Caco-2 (cell line): ENCODE data around the gene PCSK9. TPM values are rescaled to one million over a fixed set of nuclear protein-coding genes. Genes with fewer than 3 reads are reported as not detected.

Source experiments
- BruUV-seq: library from RNA; stranded (reverse); fragments of 400-500 nt; replicated peaks from 2 replicates; lab custom pipeline; 2021; lab: Mats Ljungman, UMichigan
- CTCF ChIA-PET: fragments of 300-600 bp; sonication (Branson Sonifier 250); formaldehyde crosslinking; loops from one replicate; lab custom pipeline; 2022; ENCODE audit warnings: antibody characterized with exemption; lab: Charles Lee
- POLR2A ChIA-PET: fragments of 300-600 bp; sonication (Branson Sonifier 250); formaldehyde crosslinking; loops from one replicate; lab custom pipeline; 2022; ENCODE audit warnings: antibody characterized with exemption; lab: Charles Lee
- DNase-seq, 2 experiments: peaks; one replicate each; pipeline versions ENCODE4 v3.0.0 to v3.0.0-alpha.2; 2020 to 2022
- H3K27me3 ChIP-seq: replicated peaks from 2 replicates; pipeline ENCODE4 v1.6.0; 2011; ENCODE audit warnings: low read length; ENCODE audit not compliant: control insufficient read depth, insufficient read depth
- H3K36me3 ChIP-seq: 2 replicates; pipeline ENCODE4 v1.5.1; 2011; ENCODE audit warnings: low read length; ENCODE audit not compliant: control insufficient read depth, insufficient read depth
- H3K4me1 ChIP-seq: fragments of 250-450 bp; sonication (Bioruptor Pico); 2 replicates; pipeline ENCODE4 v1.5.1; 2020; ENCODE audit warnings: mild to moderate bottlenecking
- H3K4me3 ChIP-seq: 2 replicates; pipeline ENCODE4 v1.5.1; 2011; ENCODE audit warnings: low read depth, mild to moderate bottlenecking, control low read depth, low read length
- H3K9me3 ChIP-seq: fragments of 250-450 bp; sonication (Bioruptor Pico); 2 replicates; pipeline ENCODE4 v1.5.1; 2020; ENCODE audit warnings: mild to moderate bottlenecking, moderate library complexity
- H3K27ac Mint-ChIP-seq: one replicate; pipeline ENCODE4 v1.8.0; 2022; ENCODE audit warnings: mixed read lengths; ENCODE audit not compliant: unreplicated experiment
- H3K27me3 Mint-ChIP-seq: one replicate; pipeline ENCODE4 v1.8.0; 2022; ENCODE audit warnings: mixed read lengths; ENCODE audit not compliant: insufficient read depth, unreplicated experiment
- H3K36me3 Mint-ChIP-seq: one replicate; pipeline ENCODE4 v1.8.0; 2022; ENCODE audit warnings: mild to moderate bottlenecking, mixed read lengths; ENCODE audit not compliant: insufficient read depth, unreplicated experiment
- H3K4me1 Mint-ChIP-seq: one replicate; pipeline ENCODE4 v1.8.0; 2022; ENCODE audit warnings: low read depth, mixed read lengths; ENCODE audit not compliant: unreplicated experiment
- H3K4me3 Mint-ChIP-seq: one replicate; pipeline ENCODE4 v1.8.0; 2022; ENCODE audit warnings: mild to moderate bottlenecking, moderate library complexity, mixed read lengths; ENCODE audit not compliant: unreplicated experiment
- H3K9me3 Mint-ChIP-seq: one replicate; pipeline ENCODE4 v1.8.0; 2022; ENCODE audit warnings: mixed read lengths; ENCODE audit not compliant: unreplicated experiment
- intact Hi-C: fragments of 100-400 bp; cut with micrococcal nuclease; formaldehyde crosslinking; loops from one replicate; pipeline ENCODE4 v1.10.0; 2022; ENCODE audit not compliant: unreplicated experiment
- total RNA-seq: library from RNA; stranded (reverse); gene quantifications from 2 replicates; pipeline ENCODE4 v1.2.3, GENCODE V29; 2022
- TF ChIP-seq, protein P1 (sequence below), 2 experiments: fragments of 200-600 bp in 1 of 2; IDR thresholded peaks; 1 replicate in 1 of 2; 2 replicates in 1 of 2; pipeline versions ENCODE4 v1.5.1 to v1.8.0; 2011 to 2022; ENCODE audit warnings: antibody characterized with exemption in 1 of 2, control low read depth in 1 of 2, inconsistent platforms in 1 of 2, low read depth in 1 of 2, low read length in 1 of 2, mild to moderate bottlenecking in 1 of 2, moderate library complexity in 1 of 2; ENCODE audit not compliant: insufficient read depth in 1 of 2, severe bottlenecking in 1 of 2, unreplicated experiment in 1 of 2

PCSK9 gene
- total RNA-seq, 1 experiment from 2014 or later, result 29.4 TPM

- H3K27me3 Mint-ChIP-seq, result no peaks in the 10 kb centered on the region
Observed at GRCh38 chr1:55070293-55071164, 31.2 kb downstream of the PCSK9 start.

DNA sequence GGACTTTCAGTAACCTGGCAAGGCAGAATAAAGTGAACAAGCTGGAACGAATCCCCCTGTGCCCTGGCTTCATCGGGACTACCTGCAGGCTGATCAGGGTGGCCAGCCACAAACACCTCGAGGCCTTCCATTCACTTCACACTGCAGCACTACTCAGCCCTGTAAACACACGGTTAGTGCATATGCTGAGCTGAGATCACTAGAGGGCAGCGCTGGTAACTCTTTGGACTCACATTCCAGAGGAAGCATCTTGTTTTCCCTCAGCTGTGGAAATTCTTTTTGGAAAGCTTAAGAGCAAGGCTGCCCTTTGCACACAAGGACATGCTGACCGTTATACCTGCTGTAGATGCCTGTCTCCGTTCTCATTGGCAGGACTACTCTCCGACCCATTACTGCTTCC is 32.1 kb downstream of the PCSK9 start:
- H3K27me3 ChIP-seq, result no peaks in the 10 kb centered on the region
- intact Hi-C loops, result loop anchor here (2.0 kb wide), 1 partner anchor 205 kb away; no protein-coding TSS in a partner anchor
- ChIA-PET POLR2A (no interaction called here), CTCF (interaction anchor here (0.5 to 1.1 kb wide), 6 partner anchors 22 to 684 kb away, joined by 3 to 8 read pairs (median 4); no protein-coding TSS in a partner anchor)
- no TSS peak for BruUV-seq
- H3K36me3 ChIP-seq, result no peaks in the 10 kb centered on the region; the same call in none of the 2 replicates
- no peak overlapping the region for H3K4me3 ChIP-seq
- H3K4me1 ChIP-seq, result no peaks in the 10 kb centered on the region
- peaks cover 75% of the 10 kb centered on the region for H3K36me3 Mint-ChIP-seq
- H3K27ac Mint-ChIP-seq, result no peak overlapping the region
- H3K4me3 Mint-ChIP-seq, result no peak overlapping the region
- no peaks in the 10 kb centered on the region for H3K9me3 ChIP-seq
- no peaks in the 10 kb centered on the region for H3K27me3 Mint-ChIP-seq
- TF ChIP-seq, protein P1, sequence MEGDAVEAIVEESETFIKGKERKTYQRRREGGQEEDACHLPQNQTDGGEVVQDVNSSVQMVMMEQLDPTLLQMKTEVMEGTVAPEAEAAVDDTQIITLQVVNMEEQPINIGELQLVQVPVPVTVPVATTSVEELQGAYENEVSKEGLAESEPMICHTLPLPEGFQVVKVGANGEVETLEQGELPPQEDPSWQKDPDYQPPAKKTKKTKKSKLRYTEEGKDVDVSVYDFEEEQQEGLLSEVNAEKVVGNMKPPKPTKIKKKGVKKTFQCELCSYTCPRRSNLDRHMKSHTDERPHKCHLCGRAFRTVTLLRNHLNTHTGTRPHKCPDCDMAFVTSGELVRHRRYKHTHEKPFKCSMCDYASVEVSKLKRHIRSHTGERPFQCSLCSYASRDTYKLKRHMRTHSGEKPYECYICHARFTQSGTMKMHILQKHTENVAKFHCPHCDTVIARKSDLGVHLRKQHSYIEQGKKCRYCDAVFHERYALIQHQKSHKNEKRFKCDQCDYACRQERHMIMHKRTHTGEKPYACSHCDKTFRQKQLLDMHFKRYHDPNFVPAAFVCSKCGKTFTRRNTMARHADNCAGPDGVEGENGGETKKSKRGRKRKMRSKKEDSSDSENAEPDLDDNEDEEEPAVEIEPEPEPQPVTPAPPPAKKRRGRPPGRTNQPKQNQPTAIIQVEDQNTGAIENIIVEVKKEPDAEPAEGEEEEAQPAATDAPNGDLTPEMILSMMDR (IDR thresholded peaks at IDR 0.05; ENCODE audit: insufficient read depth in 1 of 2, low read depth in 1 of 2, low read length in 1 of 2, severe bottlenecking in 1 of 2, unreplicated experiment in 1 of 2), result peak; percentile 44 to 59
- DNase-seq, result peak; percentile 58 to 61
- no peaks in the 10 kb centered on the region for H3K9me3 Mint-ChIP-seq
- H3K4me1 Mint-ChIP-seq, result no peaks in the 10 kb centered on the region

More at GRCh38 chr1:55070293-55071164, 31.2 kb downstream of the PCSK9 start:
- POLR2A ChIA-PET, result no interaction called here
- no peaks in the 10 kb centered on the region for H3K27me3 ChIP-seq
- no peak for DNase-seq
- H3K36me3 ChIP-seq, result no peaks in the 10 kb centered on the region; the same call in none of the 2 replicates
- no peaks in the 10 kb centered on the region for H3K4me1 ChIP-seq
- H3K4me1 Mint-ChIP-seq, result no peaks in the 10 kb centered on the region
- no TSS peak for BruUV-seq
- TF ChIP-seq, protein P1 (IDR thresholded peaks at IDR 0.05; ENCODE audit: insufficient read depth in 1 of 2, low read depth in 1 of 2, low read length in 1 of 2, severe bottlenecking in 1 of 2, unreplicated experiment in 1 of 2), result no peak
- H3K36me3 Mint-ChIP-seq, result peaks cover 71% of the 10 kb centered on the region
- H3K27ac Mint-ChIP-seq, result no peak overlapping the region
- CTCF ChIA-PET, result no interaction called here
- H3K9me3 ChIP-seq, result no peaks in the 10 kb centered on the region
- intact Hi-C loops, result loop anchor here (2.0 kb wide), 1 partner anchor 206 kb away; no protein-coding TSS in a partner anchor
- H3K4me3 Mint-ChIP-seq, result no peak overlapping the region
- H3K4me3 ChIP-seq, result no peak overlapping the region
- H3K9me3 Mint-ChIP-seq, result no peaks in the 10 kb centered on the region

GRCh38 chr1:55073187-55073916 is 34.0 kb downstream of the PCSK9 start:
- H3K36me3 Mint-ChIP-seq, result peaks cover 78% of the 10 kb centered on the region
- no TSS peak for BruUV-seq
- no peaks in the 10 kb centered on the region for H3K9me3 Mint-ChIP-seq
- no peak overlapping the region for H3K4me3 Mint-ChIP-seq
- H3K36me3 ChIP-seq, result no peaks in the 10 kb centered on the region; the same call in 1 of the 2 replicates
- intact Hi-C loops, result no loop called here
- CTCF ChIA-PET, result no interaction called here
- no peaks in the 10 kb centered on the region for H3K4me1 ChIP-seq
- H3K27ac Mint-ChIP-seq, result no peak overlapping the region
- no peaks in the 10 kb centered on the region for H3K27me3 Mint-ChIP-seq
- TF ChIP-seq, protein P1 (IDR thresholded peaks at IDR 0.05; ENCODE audit: insufficient read depth in 1 of 2, low read depth in 1 of 2, low read length in 1 of 2, severe bottlenecking in 1 of 2, unreplicated experiment in 1 of 2), result no peak
- no peaks in the 10 kb centered on the region for H3K9me3 ChIP-seq
- DNase-seq, result no peak
- POLR2A ChIA-PET, result no interaction called here
- no peaks in the 10 kb centered on the region for H3K27me3 ChIP-seq
- H3K4me3 ChIP-seq, result no peak overlapping the region
- no peaks in the 10 kb centered on the region for H3K4me1 Mint-ChIP-seq
